ENCODE measurements around the gene VPS16.

VPS16 gene

DNA sequence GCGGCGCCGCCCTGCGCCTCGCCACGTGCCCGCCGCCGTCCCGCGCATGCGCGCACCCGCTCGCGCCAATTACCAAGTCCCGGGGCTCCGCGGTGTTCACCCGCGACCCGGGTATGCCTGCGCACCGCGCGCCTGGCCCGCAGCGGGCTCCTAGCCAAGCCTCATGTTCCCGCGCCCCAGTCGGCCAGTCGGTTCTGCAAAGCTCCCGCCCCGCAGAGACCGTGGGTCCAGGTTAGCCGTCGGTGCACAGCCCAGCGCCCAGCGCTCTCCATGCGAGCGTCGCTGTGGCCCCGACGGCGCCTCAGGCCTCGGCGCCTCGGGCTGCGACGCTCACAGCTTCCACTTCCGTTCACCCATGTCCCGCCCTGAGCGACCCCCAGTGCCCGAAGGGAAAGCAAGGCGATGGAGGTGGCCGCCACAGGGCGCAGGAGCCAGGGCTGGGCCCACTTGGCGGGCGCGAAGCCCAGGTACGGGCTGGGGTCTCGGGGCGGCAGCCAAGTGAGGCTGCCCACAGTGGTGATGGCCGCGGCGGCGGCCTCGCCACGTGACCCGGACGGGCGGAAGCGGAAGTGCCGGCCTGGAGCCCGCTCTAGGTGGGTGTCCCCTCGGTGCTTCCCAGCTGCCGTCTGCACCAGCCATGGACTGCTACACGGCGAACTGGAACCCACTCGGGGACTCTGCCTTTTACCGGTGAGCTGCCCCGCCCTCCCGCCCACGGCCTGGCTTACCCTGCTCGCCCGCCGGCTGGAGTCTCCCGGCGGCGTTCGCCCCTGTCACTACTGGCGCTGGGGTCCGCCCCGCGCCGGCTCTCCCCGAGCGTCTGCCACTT lies at the start of gene VPS16, which contains the start of gene PCED1A:
VPS16 (plus strand) TSS at position 608 of the 829 bp plus-strand sequence; CDS start at position 638, 30 bp downstream.
PCED1A (minus strand) TSS at position 518 of the 829 bp plus-strand sequence. CDS start 743 bp downstream, outside the sequence.
- DNase-seq, result peak; percentile 89

DNA sequence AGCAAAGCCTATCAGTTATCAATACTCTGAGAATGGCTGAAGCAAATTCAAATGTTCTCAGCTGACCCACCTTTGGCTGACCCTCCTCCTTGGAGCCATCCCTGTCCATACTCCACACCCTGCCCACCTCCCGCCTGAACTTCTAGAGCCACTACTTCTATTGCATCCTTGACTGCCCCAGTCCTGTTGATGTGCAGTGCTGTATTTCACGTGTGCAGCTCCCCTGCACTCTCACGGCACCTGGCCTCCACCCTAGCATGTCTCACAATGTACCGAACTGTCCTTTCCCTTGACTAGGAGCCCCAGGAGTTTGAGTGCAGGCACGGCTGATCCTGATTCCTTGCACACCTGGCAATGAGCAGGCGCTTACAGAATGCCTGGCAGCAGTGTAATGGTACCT lies 47.1 kb upstream of the VPS16 start:
- DNase-seq, result no peak

DNA sequence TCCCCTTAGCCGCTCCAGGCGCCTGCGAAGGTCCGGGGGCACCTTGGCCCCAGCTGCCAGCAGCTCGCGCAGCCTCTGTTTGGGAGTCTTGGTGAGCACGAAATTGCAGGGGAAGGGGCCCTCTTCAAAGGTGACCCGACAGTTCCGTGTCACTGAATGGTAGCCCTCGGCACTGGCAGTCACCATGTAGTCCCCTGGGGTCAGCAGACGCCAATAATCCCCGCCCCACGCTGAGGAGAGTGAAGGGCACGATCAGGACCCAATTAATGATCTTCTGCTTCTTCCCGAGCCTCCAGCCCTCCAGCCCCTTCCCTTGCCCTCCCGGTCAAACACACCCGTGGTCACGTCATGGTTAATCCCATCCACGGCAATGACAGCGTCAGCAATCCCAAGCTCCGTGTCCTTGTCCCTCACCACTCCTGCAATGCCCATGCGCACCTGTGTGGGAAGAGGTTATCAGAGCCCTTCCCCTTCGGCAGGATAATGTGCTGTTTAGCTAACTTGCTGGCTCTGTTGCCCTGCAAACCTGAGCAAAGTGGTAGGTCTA lies 46.3 kb upstream of the VPS16 start:
- DNase-seq, result no peak

DNA sequence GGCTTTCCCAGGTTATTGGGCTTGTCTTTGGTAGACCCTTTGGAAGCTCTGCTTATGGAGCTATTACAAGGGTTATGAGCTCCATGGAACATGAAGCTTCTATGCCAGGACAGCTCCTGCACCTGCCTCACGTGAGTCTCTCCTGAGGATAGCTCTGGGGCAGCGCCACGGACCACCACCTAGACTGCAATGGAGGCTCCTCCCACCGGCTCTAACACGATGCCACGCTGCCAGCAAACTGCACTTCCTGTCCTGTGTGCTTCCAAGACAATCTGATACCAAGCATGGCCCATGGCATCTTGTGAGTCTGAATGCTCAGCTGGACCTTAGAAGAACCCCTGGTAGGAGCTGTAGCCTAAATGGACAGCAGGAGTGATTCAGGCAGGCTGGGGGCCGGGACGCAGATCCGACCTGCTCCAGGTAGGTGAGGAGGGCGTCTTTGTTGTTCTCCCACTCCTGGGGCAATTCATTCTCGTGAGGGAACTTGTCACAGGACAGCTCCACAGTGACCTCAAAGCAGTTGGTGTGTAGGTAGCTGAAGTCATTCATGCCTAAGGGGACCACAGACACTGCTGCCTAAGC lies 45.6 kb upstream of the VPS16 start:
- no peak for DNase-seq

DNA sequence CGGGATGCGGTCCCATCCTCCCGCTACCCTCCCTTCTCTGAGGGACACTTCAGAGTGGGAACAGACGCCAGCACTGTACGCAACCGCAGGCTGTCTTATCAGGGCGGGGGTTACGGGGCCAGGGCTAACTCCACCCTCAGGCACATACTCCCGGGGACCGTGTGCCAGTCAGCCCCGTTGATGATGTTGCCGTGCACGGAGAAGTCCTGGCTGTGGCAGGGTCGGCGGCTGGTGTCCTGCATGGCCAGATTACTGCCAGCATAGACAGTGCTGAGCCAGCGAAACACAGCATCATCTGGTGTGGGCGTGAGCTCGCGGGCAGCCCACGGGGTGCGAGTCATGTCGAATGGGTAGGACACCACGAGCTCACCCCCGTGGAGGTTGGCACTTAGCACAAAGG lies 45.1 kb upstream of the VPS16 start:
- DNase-seq, result no peak

DNA sequence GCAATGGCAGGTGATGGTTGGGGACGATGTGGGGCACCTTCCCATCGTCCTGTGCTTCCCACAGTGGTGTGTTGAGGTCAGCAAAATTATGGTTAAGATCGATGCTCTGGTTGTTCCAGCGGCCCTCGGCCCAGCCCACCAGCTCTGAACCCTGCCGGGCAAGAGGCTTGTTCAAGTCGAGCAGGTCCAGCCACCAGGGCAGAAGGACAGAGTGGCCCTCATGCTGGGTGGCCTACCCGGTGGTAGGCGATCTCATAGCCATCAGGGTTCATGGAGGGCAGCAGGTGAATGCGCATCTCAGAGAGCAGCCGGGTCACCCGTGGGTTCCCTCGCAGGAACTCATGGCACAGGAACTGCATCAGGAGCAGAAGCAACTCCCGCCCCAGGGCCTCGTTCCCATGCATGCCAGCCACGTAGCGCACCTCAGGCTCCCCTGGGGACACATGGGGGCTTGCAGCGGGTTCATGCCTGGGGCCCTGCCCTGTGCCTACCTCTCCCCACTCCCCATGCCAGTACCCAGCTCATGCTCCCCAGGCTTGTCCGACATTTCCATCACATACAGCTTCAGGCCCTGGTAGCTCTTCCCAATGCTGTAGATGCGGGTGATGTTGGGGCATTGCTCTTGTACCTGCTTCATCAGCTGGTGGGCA lies 44.4 kb upstream of the VPS16 start:
- no peak for DNase-seq

DNA sequence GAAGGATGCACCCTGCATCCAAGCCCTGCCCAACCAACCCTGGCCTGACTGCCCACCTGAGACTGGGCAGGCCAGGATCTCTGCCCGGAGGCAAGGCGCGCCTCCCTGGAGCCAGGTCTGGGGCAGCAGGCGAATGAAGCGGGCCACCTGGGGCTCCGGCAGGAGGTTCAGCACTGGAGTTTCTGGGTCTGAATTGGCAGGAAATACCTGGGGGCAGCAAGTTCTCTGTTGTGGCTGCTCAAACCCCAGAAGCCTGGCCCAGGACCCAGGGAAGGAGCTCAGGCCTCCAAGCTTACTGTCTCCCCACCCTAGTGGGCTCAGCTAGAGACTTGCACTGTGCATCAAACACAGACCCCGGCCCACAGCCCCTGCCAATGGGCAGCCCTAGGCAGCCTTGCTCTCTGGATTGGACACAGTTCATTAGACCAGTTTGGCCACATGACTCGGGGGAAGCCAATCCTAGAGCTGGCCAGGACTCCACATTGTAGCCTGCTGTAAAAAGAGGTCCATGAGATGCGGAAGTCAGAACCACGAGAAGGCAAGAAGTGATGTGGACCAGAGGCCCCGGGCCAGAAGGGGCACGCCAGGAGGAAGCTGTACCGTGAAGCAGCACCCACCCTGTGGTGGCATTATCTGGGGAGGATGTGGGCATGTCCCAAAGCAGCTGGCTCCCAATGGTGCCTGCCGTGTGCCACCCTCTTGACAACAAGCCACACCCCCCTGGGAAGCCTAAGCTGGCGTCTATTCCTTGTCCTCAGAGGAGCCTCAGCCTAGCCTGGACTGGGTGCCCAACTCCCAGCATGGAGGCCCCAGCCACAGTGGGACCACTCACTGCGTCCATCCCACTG lies 43.2 kb upstream of the VPS16 start:
- no peak for DNase-seq

DNA sequence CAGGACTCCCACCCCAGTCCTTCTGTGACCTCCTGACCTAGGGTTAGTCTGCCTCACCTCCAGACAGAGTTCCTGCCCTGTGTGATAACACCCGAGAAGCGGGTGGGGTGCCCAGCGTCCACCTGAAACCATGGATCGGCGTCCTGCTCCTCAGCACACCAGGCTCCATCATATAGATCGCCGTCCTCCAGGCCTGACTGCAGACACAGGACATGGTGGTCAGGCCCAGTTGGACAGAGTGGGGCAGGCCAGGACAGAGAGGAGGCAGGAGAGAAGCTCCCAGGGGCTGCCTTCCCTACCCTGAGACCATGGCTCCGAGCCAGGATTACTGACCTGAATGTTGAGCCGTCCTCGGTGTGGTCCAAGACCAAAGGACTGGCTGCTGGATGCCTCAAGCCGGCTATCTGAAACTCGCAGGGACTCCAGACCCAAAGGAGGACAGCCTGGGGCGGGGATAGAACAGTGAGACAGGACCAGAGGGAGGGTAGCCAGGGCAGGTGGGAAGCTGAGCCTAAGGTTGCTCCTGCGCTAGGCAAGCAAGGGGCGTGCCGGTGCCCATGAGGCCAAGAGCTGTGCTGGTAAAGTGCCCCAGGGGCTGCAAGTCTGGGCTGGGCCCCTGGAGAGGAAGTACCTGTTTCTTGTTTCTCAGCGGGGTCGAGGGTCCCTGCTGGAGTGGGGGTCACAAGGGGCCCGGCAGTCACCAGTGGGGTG lies 42.3 kb upstream of the VPS16 start:
- no peak for DNase-seq

DNA sequence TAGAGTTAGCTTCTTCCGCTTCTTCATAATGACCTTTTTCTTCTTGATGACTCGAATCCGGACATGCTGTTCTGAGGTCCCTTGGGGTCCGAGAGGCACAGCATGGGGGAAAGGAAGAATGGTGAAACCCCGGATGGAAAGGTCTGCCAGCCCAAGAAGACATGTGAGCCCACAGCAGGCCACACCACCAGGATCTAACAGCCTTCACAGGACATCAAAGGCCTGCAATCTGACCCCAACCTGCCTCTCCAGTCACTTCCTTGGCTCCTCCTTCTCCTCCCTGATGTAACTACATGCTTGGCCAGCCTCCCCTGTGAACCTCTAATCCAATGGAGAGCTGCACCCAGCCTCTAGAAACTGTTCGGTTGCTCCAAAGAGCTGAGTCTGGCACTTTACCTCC lies 41.7 kb upstream of the VPS16 start:
- no peak for DNase-seq

DNA sequence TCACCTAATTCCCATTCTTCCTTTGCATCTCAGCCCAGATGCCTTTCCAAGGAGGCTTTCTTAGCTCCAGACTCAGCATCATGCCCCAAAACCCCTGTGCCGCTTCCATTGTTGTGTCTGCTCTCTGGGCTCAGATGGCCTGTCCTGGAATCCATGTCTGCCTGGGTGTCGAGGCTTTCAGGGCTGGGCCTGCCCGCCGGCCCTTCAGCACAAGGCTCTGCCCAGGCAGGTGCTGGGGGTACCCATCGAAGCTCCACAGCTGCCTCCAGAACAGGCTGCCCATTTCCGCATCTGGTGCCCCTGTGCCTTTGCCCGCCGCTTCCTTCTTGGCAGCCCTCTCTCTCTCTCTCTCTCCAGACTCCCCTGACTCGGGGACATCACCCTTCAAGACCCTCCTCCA lies 41.3 kb upstream of the VPS16 start:
- no peak for DNase-seq

DNA sequence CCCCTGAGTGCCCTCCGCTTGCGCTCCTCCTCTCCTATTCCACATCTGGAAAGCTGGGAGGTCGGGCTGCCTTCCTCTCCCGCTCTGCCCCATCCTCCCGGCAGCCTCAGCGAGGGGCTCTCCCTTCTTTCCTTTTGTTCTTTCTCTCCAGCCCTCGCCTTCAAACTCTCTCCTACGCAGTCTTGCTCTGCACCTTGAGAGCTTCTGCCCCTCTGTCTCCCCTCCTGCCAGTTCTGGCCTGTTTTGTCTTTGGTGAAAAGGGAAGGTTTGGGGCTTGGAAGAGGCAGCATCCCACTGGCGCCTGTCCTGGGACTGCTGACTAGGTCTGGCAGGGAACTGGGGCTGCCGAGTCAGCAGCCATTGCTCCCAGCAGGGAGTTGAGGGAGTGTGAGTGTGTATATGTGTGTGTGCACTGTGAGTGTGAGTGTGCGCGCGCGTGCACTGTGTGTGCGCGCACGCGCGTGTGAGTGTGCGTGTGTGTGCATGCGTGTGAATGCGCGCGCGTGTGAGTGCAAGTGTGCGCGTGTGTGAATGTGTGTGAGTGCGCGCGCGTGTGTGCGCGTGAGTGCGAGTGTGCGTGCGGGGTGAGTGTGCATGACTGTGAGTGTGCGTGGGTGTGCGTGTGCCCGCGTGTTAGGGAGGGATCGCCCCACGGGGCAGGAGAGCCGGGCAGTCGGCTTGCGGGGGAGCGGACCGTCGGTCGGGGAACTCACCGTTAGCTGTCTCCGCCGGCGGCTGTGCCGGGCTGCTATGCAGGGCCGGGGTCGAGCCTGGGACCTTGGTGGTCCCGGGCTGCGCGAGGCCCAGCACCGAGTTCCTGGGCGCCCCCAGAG lies 40.6 kb upstream of the VPS16 start:
- DNase-seq, result no peak

DNA sequence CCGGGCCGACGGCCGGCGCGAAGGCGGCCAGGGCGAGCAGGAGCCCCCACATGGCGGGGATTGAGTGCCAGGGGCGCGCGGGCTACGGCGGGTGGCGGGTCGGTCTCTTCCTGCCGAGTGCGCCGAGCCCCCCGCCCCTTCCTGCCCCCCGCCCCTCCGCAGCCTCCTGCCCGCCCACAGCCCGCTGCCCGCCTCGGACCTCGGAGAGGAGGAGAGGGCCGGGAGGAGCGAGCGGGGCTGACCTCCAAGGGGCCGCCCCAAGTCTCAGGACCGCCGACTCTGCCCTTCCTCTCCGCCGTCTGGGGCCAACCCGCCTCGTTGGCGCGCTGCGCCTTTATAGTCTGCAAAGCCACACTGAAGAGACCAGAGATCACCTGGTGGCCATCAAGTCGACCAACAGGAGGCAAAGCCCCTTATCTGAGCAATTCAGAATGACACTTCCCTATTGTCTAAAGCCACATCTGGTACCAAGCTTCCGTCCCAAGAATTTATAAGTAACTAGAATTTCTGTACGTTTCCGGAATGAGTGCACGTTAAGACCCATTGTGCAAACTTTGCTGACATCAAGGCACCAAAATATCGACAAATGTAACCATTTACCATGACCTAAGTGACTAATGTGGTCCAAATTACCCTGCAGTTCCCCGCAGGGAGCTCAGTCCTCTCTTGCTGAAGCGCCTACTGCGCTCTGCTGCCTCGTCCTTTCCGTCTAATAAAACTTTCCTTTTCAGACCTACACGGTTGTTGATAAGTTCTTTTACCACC lies 39.8 kb upstream of the VPS16 start, which contains the start of gene CPXM1:
CPXM1 (minus strand) TSS at position 107 of the 765 bp plus-strand sequence; CDS start at position 52, 55 bp downstream.
- DNase-seq, result no peak

DNA sequence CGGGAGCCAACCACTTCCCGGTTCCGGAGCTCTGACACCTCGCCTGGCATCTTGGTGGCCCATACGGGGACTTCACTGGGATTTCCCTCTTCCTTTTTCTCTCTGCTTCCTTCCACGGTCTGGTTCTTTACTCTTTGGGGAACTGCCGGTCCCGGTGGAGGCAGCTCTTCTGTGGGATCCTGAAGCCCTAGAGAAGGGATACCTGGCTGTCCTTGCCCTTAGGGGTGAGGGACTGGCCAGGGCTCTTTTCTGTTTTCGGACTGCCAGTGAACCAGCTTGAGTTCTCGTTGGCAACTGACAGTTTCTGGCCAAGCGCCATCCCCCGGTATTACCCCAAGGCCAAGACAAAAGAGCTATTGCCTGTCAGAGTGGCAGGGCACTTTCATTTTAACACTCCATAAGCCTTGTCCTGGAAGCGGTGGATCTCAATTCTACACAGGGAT lies 39.2 kb upstream of the VPS16 start:
- no peak for DNase-seq

DNA sequence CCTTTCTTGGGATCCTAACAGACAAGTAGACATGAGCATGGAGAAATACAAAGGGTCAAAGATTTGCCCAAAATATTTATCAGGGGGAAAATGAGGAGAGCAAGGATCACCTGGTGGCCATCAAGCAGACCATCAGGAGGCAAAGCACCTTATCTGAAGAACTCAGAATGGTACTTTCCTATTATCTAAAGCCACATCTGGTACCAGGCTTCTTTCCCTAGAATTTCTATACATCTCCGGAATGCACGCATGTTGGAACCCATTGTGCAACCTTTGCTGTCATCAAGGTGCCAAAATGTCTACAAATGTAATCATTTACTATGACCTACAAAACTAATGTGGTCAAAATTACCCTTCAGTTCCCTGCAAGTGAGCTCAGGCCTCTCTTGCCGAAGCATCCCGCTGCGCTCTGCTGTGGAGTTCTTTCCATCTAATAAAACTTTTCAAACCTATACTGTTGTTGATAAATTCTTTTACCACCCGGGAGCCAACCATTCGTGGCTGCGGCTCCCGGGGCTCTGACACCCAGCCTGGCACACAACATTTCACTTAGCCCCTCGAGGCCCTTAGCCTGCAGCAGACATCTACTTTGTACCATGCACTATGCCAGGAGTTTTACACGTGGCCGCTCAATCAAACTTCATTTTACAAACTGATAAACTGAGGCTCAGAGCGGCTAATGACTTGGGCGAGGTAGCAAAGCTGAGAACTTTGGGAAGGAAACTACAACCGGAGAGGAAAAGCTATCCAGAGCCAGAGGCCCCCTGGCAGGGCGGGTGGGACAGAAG lies 36.3 kb upstream of the VPS16 start:
- no peak for DNase-seq

DNA sequence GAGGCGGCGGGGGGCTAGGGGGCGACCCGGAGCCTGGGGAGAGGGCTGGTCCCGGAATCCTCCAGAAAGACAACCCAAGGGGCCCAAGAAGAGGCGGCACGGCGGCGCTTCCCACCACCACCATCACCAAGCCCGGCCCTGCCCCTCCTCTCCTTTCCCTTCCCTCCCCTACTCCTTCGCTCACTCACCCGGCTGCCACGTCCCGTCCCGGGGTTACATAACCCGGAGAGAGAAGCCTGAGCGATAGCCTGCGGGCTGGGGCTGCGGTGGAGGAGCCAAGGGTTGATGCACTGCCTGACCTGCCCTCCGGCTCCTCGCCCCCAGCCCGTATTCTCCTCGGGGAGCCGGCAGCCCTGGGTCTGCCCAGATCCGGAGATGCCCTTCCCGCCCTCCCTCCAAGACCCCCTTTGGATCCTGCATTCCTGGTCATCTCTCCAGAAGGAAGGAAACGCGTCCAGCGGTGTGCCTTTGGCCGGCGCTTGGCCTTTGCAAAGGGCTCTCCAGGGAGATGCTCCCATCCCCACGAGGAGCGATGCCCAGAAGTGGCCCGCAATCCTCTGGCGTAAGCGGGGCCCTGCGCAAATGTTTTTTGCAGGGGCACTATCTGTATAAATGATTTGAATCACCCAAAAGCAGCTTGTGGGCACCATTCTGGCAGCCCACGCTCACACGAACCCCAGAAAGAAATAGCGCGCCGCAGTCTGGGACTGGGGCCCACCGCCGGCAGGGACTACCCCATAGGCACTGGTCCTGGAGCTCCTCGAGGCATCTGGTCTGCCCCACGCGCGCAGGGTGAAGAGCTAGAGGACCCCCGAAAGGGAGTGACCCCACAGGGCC lies 35.5 kb upstream of the VPS16 start:
- no peak for DNase-seq

DNA sequence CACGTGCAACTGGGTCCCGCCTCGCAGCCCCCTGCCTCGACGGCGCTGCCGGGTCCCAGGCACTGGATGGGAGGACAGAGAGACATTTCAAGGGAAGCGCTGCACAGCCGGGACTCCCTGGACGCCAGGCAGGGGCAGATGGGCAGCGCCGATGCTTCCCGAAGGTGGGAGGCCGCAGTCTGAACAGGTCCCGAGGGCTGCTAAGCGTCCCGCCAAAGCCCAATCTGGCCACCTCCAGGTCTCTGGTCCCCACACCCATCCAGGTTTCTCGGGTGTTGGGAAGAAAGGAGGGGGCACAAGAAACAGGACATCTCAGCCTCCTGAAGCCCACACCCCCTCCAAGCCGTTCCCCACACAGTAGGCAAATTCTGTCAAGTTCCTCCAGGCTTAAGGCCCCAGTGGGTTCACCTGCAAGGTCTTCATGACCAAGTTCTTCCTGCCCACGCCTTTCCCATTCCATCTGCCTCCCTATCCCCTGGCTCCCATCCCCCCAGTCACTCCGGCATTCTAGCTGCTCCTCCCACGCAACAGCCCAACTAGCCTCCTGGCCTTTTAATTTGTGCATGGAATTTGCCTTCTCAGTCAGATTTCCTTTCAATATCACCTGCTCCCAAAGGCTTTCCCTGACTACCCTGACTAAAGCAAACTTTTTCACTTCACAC lies 34.7 kb upstream of the VPS16 start:
- DNase-seq, result no peak

DNA sequence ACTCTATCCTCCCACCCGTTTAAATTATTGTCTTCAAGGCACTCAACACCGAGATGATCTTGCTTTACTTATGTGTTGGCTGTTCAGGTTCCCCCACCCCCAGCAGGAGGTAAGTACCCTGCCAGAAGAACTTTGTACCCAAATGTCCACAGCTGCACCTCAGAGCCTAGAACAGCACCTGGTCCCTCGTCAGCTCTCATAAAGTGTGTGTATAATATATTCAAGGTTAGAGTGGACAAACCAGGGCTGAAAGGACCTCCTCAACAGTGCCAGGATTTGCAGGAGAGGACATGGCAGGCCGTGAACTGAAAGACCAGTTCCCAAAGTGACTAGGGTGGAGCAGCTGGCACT lies 34.2 kb upstream of the VPS16 start:
- no peak for DNase-seq

DNA sequence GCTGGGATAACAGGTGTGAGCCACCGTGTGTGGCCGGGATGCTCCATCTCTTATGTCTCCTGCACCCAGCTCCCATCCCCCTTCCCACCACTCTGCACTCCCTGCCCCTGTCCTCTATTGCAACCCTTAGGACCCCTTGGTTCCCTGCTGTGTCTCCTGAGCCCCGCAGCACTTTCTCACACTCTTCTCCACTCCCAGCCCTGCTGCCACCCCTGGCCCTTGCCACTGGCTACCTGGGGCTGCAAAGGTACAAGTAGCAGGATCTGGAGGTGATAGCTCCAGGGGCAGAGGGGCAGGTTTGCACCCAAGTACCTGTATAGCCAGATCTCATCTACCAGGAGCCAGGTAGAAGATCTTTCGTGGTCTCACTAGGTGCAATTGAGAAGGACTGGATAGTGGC lies 33.5 kb upstream of the VPS16 start:
- DNase-seq, result no peak

All from HCEC 1CT (cell line).